HepG2 (cell line): ENCODE data around the gene MSMP.

Experiments
- ARHGAP35 ChIP-seq: sonication (generic); formaldehyde crosslinking; IDR thresholded peaks from 2 replicates; pipeline ENCODE4 v1.9.0; 2022; ENCODE audit warnings: mild to moderate bottlenecking, inconsistent platforms, moderate library complexity, missing genetic modification reagents, borderline replicate concordance
- BHLHE40 ChIP-seq: IDR thresholded peaks from 2 replicates; pipeline ENCODE4 v1.6.1; 2011; ENCODE audit warnings: low read length, improper control_type of control experiment
- FOSL1 ChIP-seq: sonication (generic); formaldehyde crosslinking; IDR thresholded peaks from 2 replicates; pipeline ENCODE4 v1.9.0; 2021; ENCODE audit warnings: missing genetic modification reagents, borderline replicate concordance
- GABPA ChIP-seq, 2 experiments: IDR thresholded peaks; 2 replicates each; pipeline ENCODE4 v1.6.1; 2011 to 2016; ENCODE audit warnings: low read depth in 2 of 2, low read length in 1 of 2, missing biosample characterization in 1 of 2, missing genetic modification characterization in 1 of 2
- NFYC ChIP-seq: IDR thresholded peaks from 2 replicates; pipeline ENCODE4 v1.6.1; 2016; ENCODE audit warnings: missing genetic modification reagents, missing compliant biosample characterization
- SOX6 ChIP-seq, 2 experiments: fragments of 450-650 bp in 1 of 2; sonication (generic) in 1 of 2; formaldehyde crosslinking in 1 of 2; IDR thresholded peaks; 2 replicates each; pipeline versions ENCODE4 v1.4.0 to v1.6.1; 2017 to 2020; ENCODE audit warnings: antibody characterized with exemption in 1 of 2, mild to moderate bottlenecking in 1 of 2, missing genetic modification reagents in 1 of 2
- YY1 ChIP-seq: IDR thresholded peaks from 2 replicates; pipeline ENCODE4 v1.6.1; 2011; ENCODE audit warnings: low read length, low read depth, moderate library complexity, mild to moderate bottlenecking; ENCODE audit not compliant: insufficient read depth, insufficient replicate concordance
- ZSCAN31 ChIP-seq: sonication (generic); formaldehyde crosslinking; IDR thresholded peaks from 2 replicates; pipeline ENCODE4 v1.5.0; 2020; ENCODE audit warnings: low read depth, mild to moderate bottlenecking, missing genetic modification reagents
- TF ChIP-seq, protein P1 (sequence below): IDR thresholded peaks from 2 replicates; pipeline ENCODE4 v1.6.1; 2012; ENCODE audit warnings: inconsistent platforms
- TF ChIP-seq, protein P2 (sequence below): sonication (generic); formaldehyde crosslinking; IDR thresholded peaks from 2 replicates; pipeline ENCODE4 v1.5.0; 2020; ENCODE audit warnings: missing genetic modification reagents
- TF ChIP-seq, protein P3 (sequence below), 2 experiments: sonication (generic) in 1 of 2; formaldehyde crosslinking in 1 of 2; IDR thresholded peaks; 2 replicates each; pipeline versions ENCODE4 v1.4.0 to v1.6.1; 2016 to 2020; ENCODE audit warnings: borderline replicate concordance in 1 of 2, low read depth in 1 of 2, mild to moderate bottlenecking in 1 of 2, missing genetic modification reagents in 1 of 2
- TF ChIP-seq, protein P4 (sequence below): sonication (generic); formaldehyde crosslinking; IDR thresholded peaks from 2 replicates; pipeline ENCODE4 v1.8.1; 2022; ENCODE audit warnings: mild to moderate bottlenecking, missing genetic modification reagents
- TF ChIP-seq, protein P5 (sequence below): sonication (generic); formaldehyde crosslinking; IDR thresholded peaks from 2 replicates; pipeline ENCODE4 v1.5.0; 2020; ENCODE audit warnings: mild to moderate bottlenecking, missing genetic modification reagents, moderate library complexity
- TF ChIP-seq, protein P6 (sequence below): sonication (generic); formaldehyde crosslinking; IDR thresholded peaks from 2 replicates; pipeline ENCODE4 v1.8.0; 2022; ENCODE audit warnings: missing genetic modification reagents, mild to moderate bottlenecking, inconsistent platforms, borderline replicate concordance

DNA sequence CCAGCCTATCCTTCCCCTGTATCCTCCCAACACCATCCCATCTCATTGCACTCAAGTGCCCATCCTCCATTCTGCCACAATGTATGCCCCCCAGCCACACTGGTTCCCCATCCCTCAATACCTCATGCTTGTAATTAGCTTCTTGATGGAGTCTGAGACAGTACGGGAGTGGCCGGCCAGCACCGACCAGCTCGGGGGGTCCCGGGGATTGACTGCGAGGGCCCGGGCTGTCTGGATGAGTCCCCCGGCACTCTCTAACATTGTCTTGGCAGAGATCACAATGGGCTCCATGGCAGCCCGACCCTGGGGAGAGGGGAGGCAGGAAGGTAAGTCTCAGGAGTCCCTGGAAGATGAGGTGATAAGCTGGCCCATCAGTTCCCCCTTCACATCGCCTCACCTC is 47.1 kb downstream of the MSMP start:
- TF ChIP-seq BHLHE40 (no peak), GABPA (IDR thresholded peaks at IDR 0.05; ENCODE audit: low read depth, low read length) (no peak), GABPA (CRISPR knock-in tag; IDR thresholded peaks at IDR 0.05; ENCODE audit: low read depth) (no peak), YY1 (no peak), NFYC (CRISPR knock-in tag) (no peak), ARHGAP35 (no peak), FOSL1 (CRISPR knock-in tag) (no peak), SOX6 (IDR thresholded peaks at IDR 0.05) (no peak), SOX6 (CRISPR knock-in tag; IDR thresholded peaks at IDR 0.05) (no peak), ZSCAN31 (CRISPR knock-in tag) (no peak)
- TF ChIP-seq, protein P1, sequence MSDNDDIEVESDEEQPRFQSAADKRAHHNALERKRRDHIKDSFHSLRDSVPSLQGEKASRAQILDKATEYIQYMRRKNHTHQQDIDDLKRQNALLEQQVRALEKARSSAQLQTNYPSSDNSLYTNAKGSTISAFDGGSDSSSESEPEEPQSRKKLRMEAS, result no peak
- TF ChIP-seq, protein P2, sequence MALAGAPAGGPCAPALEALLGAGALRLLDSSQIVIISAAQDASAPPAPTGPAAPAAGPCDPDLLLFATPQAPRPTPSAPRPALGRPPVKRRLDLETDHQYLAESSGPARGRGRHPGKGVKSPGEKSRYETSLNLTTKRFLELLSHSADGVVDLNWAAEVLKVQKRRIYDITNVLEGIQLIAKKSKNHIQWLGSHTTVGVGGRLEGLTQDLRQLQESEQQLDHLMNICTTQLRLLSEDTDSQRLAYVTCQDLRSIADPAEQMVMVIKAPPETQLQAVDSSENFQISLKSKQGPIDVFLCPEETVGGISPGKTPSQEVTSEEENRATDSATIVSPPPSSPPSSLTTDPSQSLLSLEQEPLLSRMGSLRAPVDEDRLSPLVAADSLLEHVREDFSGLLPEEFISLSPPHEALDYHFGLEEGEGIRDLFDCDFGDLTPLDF, result no peak
- TF ChIP-seq, protein P3, sequence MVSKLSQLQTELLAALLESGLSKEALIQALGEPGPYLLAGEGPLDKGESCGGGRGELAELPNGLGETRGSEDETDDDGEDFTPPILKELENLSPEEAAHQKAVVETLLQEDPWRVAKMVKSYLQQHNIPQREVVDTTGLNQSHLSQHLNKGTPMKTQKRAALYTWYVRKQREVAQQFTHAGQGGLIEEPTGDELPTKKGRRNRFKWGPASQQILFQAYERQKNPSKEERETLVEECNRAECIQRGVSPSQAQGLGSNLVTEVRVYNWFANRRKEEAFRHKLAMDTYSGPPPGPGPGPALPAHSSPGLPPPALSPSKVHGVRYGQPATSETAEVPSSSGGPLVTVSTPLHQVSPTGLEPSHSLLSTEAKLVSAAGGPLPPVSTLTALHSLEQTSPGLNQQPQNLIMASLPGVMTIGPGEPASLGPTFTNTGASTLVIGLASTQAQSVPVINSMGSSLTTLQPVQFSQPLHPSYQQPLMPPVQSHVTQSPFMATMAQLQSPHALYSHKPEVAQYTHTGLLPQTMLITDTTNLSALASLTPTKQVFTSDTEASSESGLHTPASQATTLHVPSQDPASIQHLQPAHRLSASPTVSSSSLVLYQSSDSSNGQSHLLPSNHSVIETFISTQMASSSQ (IDR thresholded peaks at IDR 0.05; ENCODE audit: low read depth), result no peak
- TF ChIP-seq, protein P3 (CRISPR knock-in tag; IDR thresholded peaks at IDR 0.05; ENCODE audit: borderline replicate concordance), result no peak
- TF ChIP-seq, protein P4, sequence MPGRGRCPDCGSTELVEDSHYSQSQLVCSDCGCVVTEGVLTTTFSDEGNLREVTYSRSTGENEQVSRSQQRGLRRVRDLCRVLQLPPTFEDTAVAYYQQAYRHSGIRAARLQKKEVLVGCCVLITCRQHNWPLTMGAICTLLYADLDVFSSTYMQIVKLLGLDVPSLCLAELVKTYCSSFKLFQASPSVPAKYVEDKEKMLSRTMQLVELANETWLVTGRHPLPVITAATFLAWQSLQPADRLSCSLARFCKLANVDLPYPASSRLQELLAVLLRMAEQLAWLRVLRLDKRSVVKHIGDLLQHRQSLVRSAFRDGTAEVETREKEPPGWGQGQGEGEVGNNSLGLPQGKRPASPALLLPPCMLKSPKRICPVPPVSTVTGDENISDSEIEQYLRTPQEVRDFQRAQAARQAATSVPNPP, result no peak
- TF ChIP-seq, protein P5, sequence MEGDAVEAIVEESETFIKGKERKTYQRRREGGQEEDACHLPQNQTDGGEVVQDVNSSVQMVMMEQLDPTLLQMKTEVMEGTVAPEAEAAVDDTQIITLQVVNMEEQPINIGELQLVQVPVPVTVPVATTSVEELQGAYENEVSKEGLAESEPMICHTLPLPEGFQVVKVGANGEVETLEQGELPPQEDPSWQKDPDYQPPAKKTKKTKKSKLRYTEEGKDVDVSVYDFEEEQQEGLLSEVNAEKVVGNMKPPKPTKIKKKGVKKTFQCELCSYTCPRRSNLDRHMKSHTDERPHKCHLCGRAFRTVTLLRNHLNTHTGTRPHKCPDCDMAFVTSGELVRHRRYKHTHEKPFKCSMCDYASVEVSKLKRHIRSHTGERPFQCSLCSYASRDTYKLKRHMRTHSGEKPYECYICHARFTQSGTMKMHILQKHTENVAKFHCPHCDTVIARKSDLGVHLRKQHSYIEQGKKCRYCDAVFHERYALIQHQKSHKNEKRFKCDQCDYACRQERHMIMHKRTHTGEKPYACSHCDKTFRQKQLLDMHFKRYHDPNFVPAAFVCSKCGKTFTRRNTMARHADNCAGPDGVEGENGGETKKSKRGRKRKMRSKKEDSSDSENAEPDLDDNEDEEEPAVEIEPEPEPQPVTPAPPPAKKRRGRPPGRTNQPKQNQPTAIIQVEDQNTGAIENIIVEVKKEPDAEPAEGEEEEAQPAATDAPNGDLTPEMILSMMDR, result no peak
- TF ChIP-seq, protein P6, sequence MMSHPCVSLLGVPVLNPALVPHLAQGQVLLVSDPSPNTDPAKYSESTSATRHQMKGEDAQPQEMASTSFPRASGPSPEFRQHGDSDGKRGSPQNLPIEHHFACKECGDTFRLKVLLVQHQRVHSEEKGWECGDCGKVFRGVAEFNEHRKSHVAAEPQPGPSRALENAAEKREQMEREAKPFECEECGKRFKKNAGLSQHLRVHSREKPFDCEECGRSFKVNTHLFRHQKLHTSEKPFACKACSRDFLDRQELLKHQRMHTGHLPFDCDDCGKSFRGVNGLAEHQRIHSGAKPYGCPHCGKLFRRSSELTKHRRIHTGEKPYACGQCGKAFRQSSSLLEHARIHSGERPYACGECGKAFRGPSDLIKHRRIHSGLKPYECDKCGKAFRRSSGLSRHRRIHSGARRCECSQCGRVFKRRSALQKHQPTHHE (CRISPR knock-in tag), result no peak
